Stimulated activated CD8-positive, alpha-beta memory T cell treated with anti-CD3 and anti-CD28 coated beads, Interleukin-2, amount 100 ng/mL, for 1 hour (primary cell): Measurements from ENCODE around the gene ANKRD23.
A peak's percentile ranks its signal among the peaks of the same experiment; 100 is the strongest.
"Not testable (repeated sequence)": the region's sequence is repeated elsewhere in the genome, so short reads cannot be mapped to it uniquely, and the experiment has no call there.

ENCODE experiments used
- DNase-seq, 2 donors: peaks; one replicate each; pipeline ENCODE4 v3.0.0-alpha.2; 2020; ENCODE audit warnings: low read depth in 2 of 2

ANKRD23 gene

DNA sequence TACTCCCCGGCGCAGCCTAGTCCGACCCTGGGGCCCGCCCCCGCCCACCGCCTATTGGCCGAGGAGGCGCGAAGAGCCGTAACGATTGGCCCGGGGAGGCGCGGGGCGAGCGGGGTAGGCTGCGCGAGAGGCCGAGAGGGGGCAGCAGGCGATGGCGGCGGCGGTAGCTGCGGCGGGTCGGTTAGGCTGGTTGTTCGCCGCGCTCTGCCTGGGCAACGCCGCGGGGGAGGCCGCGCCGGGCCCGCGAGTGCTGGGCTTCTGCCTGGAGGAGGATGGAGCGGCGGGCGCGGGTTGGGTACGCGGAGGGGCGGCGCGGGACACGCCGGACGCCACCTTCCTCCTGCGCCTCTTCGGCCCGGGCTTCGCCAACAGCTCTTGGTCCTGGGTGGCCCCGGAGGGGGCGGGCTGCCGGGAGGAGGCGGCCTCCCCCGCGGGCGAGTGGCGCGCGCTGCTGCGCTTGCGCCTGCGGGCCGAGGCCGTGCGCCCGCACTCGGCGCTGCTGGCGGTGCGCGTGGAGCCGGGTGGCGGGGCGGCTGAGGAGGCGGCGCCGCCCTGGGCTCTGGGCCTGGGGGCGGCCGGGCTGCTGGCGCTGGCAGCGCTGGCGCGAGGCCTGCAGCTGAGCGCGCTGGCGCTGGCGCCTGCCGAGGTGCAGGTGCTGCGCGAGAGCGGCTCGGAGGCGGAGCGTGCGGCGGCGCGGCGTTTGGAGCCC lies 27.5 kb downstream of the ANKRD23 start, which contains the start of gene CNNM3:
Gene CNNM3, plus strand, starts transcription at position 142 of the 709 bp plus-strand sequence. Its CDS starts 10 bp downstream, at position 152.
- peak; percentile 91 to 92 for DNase-seq

DNA sequence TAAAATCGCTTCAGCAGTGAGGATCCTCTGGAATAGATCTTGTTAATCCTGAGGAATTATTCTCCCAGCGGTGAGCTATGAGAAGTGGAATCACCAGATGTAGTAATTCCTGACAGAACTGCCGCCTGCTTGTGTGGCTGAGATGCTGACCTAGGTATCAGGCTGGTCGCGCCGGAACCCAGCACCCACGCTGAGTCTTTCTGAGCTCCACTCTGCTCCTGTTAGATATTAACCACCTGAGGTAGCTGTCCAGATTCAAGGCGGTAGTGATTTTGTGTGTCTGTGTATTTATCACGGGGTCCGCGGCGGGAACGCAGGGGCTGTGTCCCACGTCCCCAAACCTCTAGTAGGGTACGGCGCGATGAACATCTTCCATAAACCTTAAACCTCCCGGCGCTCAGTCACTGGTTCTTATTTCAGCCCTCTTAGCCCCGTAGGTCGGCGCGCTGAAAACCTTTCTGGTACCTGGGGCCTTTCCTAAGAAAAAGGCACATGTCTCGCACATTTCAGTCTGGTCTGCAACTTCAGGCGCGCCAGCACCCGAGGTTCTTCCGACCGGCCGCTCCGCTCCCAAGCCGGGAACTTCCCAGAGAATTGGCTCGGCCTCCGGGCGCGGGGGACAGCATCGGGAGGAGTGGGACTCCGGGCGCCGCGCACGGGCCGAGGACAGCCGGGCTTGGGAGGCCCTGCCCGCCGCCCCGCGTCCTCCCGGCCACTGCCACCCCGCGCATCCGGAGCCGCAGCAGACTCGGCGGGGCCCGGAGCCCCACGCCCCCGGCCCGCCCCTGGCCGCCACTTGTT lies 28.3 kb downstream of the ANKRD23 start:
- no peak for DNase-seq

DNA sequence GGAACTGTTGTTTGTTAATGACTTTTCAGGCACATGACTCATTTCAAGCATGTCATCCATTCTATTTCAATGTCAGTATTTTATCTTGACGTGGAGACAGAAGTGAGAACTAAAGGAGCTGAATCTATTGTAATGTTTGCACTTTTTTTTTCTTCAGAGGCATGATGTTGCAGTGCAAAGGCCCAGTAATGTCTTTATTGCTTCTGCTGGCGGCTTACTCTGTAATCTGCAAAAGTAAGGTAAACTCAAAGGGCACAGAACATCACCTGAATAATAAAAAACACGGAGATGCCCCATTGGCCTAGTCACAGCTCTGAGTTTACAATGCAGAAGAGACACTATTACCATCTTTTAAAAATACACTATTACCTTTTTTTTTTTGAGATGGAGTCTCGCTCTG lies 30.2 kb downstream of the ANKRD23 start:
- DNase-seq = no peak

DNA sequence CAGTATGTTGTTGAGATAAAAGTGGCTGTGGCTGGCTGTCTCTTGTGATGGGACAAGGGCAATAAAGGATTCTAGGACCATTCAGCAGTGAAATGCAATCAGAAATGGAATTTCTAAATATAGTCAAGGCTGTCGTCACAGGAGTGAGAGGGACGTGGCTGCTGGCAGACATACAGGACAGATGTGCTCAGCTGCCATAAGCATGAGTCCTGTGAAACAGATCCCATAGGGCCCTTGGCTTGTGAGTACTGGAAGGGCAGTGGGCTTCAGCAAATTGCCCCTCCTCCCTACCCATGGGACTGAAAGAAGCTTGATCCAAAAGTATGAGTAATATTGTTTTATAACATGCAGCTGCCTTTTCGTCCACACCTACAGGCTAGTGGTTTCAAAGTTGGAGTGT lies 31.9 kb downstream of the ANKRD23 start:
- no peak for DNase-seq

GRCh38 chr2:96810783-96811192 lies 33.0 kb downstream of the ANKRD23 start:
- no peak for DNase-seq

DNA sequence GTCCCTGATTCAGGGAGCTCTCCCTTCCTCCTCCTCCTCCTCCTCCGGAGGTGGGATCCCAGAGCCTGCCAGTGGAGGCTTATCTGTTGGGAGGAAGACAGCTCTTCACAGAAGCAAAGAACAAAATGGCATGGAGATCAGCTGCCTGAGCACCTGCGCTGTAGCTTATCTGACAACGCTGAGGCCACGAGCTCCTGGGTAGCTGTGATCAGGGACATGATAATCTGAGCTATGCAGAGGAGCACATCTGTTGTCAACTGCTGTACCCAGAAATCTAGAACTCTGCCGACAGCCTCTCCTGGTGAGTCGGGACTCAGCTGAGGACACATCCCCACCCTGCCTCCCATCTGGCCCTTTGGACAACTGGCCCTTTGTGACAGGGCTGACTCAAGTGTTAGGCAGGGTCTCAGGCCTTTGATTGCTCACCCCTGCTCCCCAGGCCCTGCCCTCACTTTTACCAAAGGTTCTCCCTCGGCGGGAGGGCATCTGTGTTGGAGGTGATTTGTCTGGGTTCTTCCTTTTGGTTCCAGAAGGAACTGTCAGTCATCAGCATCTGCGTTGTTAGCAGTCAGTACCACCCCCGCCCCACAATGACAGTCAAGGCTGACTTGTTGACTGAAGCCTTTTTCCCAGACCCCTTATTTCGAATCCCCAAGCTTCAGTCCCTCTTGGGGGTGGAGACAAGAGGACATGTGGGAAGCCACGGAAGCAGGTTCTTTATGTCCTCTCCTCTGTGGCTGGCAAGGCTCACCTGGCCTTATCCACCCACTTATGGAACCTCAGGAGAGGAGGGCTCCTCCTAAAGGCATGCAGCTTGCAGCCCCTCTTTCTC lies 33.7 kb downstream of the ANKRD23 start:
- no peak for DNase-seq

- no peak for DNase-seq
These were observed 34.5 kb downstream of the ANKRD23 start for GRCh38 chr2:96809216-96809882.

- no peak for DNase-seq
These were observed 35.5 kb downstream of the ANKRD23 start for GRCh38 chr2:96808176-96808837.

GRCh38 chr2:96807127-96807471 lies 36.7 kb downstream of the ANKRD23 start:
- no peak for DNase-seq

DNA sequence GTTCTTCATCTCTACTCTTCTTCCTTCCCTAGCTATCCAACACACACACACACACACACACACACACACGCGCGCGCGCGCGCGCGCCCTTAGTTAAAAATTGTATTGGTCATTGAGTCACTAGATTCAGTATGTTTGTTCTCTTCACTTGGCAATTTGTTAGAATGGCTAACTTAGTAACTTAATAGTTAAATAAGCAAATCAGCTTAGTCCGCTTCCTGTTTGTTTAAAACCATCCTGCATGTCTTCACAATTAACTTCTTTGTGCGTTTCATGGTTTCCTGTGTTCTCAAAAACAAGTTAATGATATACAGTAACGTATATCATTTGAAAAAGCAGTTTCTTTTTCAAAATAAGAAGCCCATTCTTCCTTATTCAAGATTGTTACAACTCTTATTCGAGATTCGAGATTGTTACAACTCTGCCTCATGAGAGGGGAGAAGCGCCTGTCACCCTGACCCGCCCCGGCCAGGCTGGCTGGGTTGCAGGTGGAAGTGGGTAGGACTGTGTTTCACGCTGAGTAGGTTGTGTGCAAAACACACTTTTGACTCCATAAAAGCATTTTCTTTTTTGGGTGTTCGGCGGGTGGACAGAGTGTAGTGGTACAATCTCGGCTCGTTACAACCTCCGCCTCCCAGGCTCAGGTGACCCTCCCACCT lies 37.2 kb downstream of the ANKRD23 start:
- DNase-seq = no peak

- DNase-seq = not testable (repeated sequence)
These were observed 37.9 kb downstream of the ANKRD23 start for GRCh38 chr2:96805946-96806345.

GRCh38 chr2:96804986-96805385 lies 38.8 kb downstream of the ANKRD23 start:
- no peak for DNase-seq

DNA sequence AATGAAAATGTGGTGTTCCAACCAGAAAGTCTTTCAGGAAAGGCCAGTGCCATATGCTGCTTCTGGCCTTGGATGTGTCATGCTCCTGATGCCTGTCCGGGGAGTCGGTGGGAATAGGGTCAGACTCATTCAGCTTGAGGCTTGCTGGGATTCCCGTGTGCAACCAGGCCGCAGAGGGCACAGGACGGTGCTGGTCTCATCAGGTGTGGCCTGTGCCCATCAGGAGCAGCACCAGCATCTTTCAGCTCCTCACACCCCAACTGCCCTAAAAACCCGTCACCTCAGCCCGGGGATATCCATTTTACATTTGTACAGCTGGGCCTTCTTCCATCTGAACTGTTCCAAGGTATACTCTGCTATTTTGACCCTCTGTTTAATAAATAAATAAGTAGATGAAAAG lies 41.1 kb downstream of the ANKRD23 start:
- DNase-seq = no peak

- no peak for DNase-seq
These were observed 41.8 kb downstream of the ANKRD23 start for GRCh38 chr2:96801786-96802595.

- peak; percentile 43 to 48 for DNase-seq
These were observed 42.6 kb downstream of the ANKRD23 start for GRCh38 chr2:96801005-96801785.

GRCh38 chr2:96800061-96801004 lies 43.5 kb downstream of the ANKRD23 start:
- DNase-seq = no peak

- no peak for DNase-seq
These were observed 44.2 kb downstream of the ANKRD23 start for GRCh38 chr2:96799623-96799935.
